Liver (tissue), 9 donors: ENCODE results near the gene TRIM65. TPM values are rescaled to one million over a fixed set of nuclear protein-coding genes. Genes with fewer than 3 reads are reported as not detected.

Experiments used
- DNase-seq: peaks from one replicate; pipeline ENCODE4 v3.0.0-alpha.2; 2017; ENCODE audit warnings: low spot score
- H3K27ac ChIP-seq, 2 donors: one replicate each; pipeline ENCODE4 v1.7.0; 2013; ENCODE audit warnings: inconsistent platforms in 2 of 2, low read length in 2 of 2, control low read depth in 1 of 2, low read depth in 1 of 2, mild to moderate bottlenecking in 1 of 2
- H3K27me3 ChIP-seq, 4 donors: one replicate each; pipeline versions ENCODE4 v1.6.1 to v1.7.0; 2013; ENCODE audit warnings: low read length in 3 of 4, inconsistent platforms in 1 of 4, mild to moderate bottlenecking in 1 of 4, moderate library complexity in 1 of 4; ENCODE audit not compliant: control insufficient read depth in 4 of 4, insufficient read depth in 4 of 4
- H3K36me3 ChIP-seq, 4 donors: one replicate each; pipeline versions ENCODE4 v1.6.1 to v1.7.0; 2013; ENCODE audit warnings: low read length in 3 of 4, mild to moderate bottlenecking in 3 of 4, low read depth in 1 of 4, moderate library complexity in 1 of 4; ENCODE audit not compliant: control insufficient read depth in 4 of 4, insufficient read depth in 3 of 4
- H3K4me1 ChIP-seq, 4 donors: one replicate each; pipeline versions ENCODE4 v1.6.1 to v1.7.0; 2013; ENCODE audit warnings: low read length in 3 of 4, mild to moderate bottlenecking in 3 of 4, moderate library complexity in 1 of 4; ENCODE audit not compliant: control insufficient read depth in 4 of 4, insufficient read depth in 4 of 4
- H3K4me3 ChIP-seq, 3 donors: one replicate each; pipeline versions ENCODE4 v1.6.1 to v1.7.0; 2013; ENCODE audit warnings: low read length in 3 of 3, control low read depth in 1 of 3, low read depth in 1 of 3, mild to moderate bottlenecking in 1 of 3
- H3K9ac ChIP-seq, 2 donors: one replicate each; pipeline ENCODE4 v1.7.0; 2013; ENCODE audit warnings: low read length in 2 of 2, mild to moderate bottlenecking in 2 of 2, moderate library complexity in 2 of 2, control low read depth in 1 of 2, low read depth in 1 of 2
- H3K9me3 ChIP-seq, 4 donors: one replicate each; pipeline versions ENCODE4 v1.6.1 to v1.7.0; 2013; ENCODE audit warnings: low read length in 3 of 4; ENCODE audit not compliant: control insufficient read depth in 4 of 4
- ATF3 ChIP-seq: IDR thresholded peaks from 2 replicates; pipeline ENCODE4 v1.6.1; 2016; ENCODE audit warnings: antibody characterized with exemption
- CTCF ChIP-seq: fragments of 150-350 bp; IDR thresholded peaks from 2 replicates; pipeline ENCODE4 v1.5.1; 2017; ENCODE audit warnings: improper control_type of control experiment, low read depth, low read length; ENCODE audit not compliant: missing input control
- EGR1 ChIP-seq, 2 donors: IDR thresholded peaks; 2 replicates each; pipeline ENCODE4 v1.6.1; 2016 to 2018; ENCODE audit warnings: antibody characterized with exemption in 2 of 2, low read depth in 2 of 2
- FOXA1 ChIP-seq: IDR thresholded peaks from 2 replicates; pipeline ENCODE4 v1.6.1; 2016; ENCODE audit warnings: antibody characterized with exemption
- FOXA2 ChIP-seq: IDR thresholded peaks from 2 replicates; pipeline ENCODE4 v1.6.1; 2016; ENCODE audit warnings: antibody characterized with exemption
- GABPA ChIP-seq, 2 donors: IDR thresholded peaks in 1 of 2; conservative IDR thresholded peaks in 1 of 2; 2 replicates each; pipeline ENCODE4 v1.6.1; 2016; ENCODE audit warnings: antibody characterized with exemption in 2 of 2, mild to moderate bottlenecking in 1 of 2, moderate library complexity in 1 of 2
- HNF4A ChIP-seq, 2 donors: conservative IDR thresholded peaks; 2 replicates each; pipeline ENCODE4 v1.6.1; 2016; ENCODE audit warnings: antibody characterized with exemption in 2 of 2, mild to moderate bottlenecking in 2 of 2
- HNF4G ChIP-seq: IDR thresholded peaks from 2 replicates; pipeline ENCODE4 v1.6.1; 2016; ENCODE audit warnings: antibody characterized with exemption
- JUND ChIP-seq, 2 donors: IDR thresholded peaks; 2 replicates each; pipeline ENCODE4 v1.6.1; 2016; ENCODE audit warnings: antibody characterized with exemption in 2 of 2
- MAX ChIP-seq: IDR thresholded peaks from 2 replicates; pipeline ENCODE4 v1.6.1; 2016; ENCODE audit warnings: antibody characterized with exemption
- NR2F2 ChIP-seq: IDR thresholded peaks from 2 replicates; pipeline ENCODE4 v1.6.1; 2016; ENCODE audit warnings: antibody characterized with exemption
- RAD21 ChIP-seq, 2 donors: IDR thresholded peaks; 2 replicates each; pipeline ENCODE4 v1.6.1; 2016; ENCODE audit warnings: antibody characterized with exemption in 2 of 2, mild to moderate bottlenecking in 2 of 2
- REST ChIP-seq: IDR thresholded peaks from 2 replicates; pipeline ENCODE4 v1.6.1; 2016; ENCODE audit warnings: antibody characterized with exemption, mild to moderate bottlenecking
- RXRA ChIP-seq, 2 donors: IDR thresholded peaks; 2 replicates each; pipeline ENCODE4 v1.6.1; 2017 to 2018; ENCODE audit warnings: antibody characterized with exemption in 2 of 2, mild to moderate bottlenecking in 1 of 2
- SP1 ChIP-seq: IDR thresholded peaks from 2 replicates; pipeline ENCODE4 v1.6.1; 2018; ENCODE audit warnings: antibody characterized with exemption, mild to moderate bottlenecking
- TAF1 ChIP-seq: conservative IDR thresholded peaks from 2 replicates; pipeline ENCODE4 v1.6.1; 2016; ENCODE audit warnings: antibody characterized with exemption, mild to moderate bottlenecking
- YY1 ChIP-seq: IDR thresholded peaks from 2 replicates; pipeline ENCODE4 v1.6.1; 2016; ENCODE audit warnings: antibody characterized with exemption, mild to moderate bottlenecking
- ZBTB33 ChIP-seq: IDR thresholded peaks from 2 replicates; pipeline ENCODE4 v1.6.1; 2016; ENCODE audit warnings: antibody characterized with exemption
- WGBS: extraction: QIAGEN DNeasy Blood & Tissue Kit; methylation state at CpG from one replicate; pipeline ENCODE4 v1.1.7; 2013; 5-methylcytosine and 5-hydroxymethylcytosine counted together
- polyA plus RNA-seq, 2 donors: library from polyadenylated mRNA; stranded (reverse) in 1 of 2; unstranded in 1 of 2; fragments of 200-250 nt in 1 of 2; fragments of >200 nt in 1 of 2; fragmentation: Nextera tagmentation in 1 of 2; extraction: Ambion mirVana in 1 of 2; gene quantifications; one replicate each; pipeline versions ENCODE4 v1.2.1 to v1.2.3, GENCODE V29; 2013 to 2015
- total RNA-seq, 2 donors: library from RNA; depleted of rRNA; stranded (reverse); fragments of >200 nt; gene quantifications; one replicate each; pipeline ENCODE4 v1.2.3, GENCODE V29; 2014
- donor health status: healthy.
- donor health status: healthy.
- donor health status: healthy.
- donor health status: healthy.
- donor health status: healthy.

The TRIM65 gene
- total and polyA plus RNA-seq, 4 donors = 1.5 to 8.6 (median 6.5) TPM

- H3K4me3 ChIP-seq = no peak overlapping the region
- no peaks in the 10 kb centered on the region for H3K36me3 ChIP-seq
- no peak overlapping the region for H3K9ac ChIP-seq
- H3K27me3 ChIP-seq = no peaks in the 10 kb centered on the region
- WGBS = 96% methylated on average over 7 of the region's 7 CpGs
- TF ChIP-seq ATF3 (no peak), TAF1 (no peak), RAD21 (IDR thresholded peaks at IDR 0.05) (no peak), CTCF (no peak), YY1 (no peak), JUND (IDR thresholded peaks at IDR 0.05) (no peak), SP1 (no peak), HNF4G (no peak), FOXA2 (no peak), ZBTB33 (no peak), NR2F2 (no peak), HNF4A (conservative IDR thresholded peaks at IDR 0.05) (no peak), EGR1 (IDR thresholded peaks at IDR 0.05; ENCODE audit: low read depth in 2 of 2) (no peak), RXRA (IDR thresholded peaks at IDR 0.05) (no peak), MAX (no peak), REST (no peak), FOXA1 (no peak), GABPA (IDR thresholded peaks at IDR 0.05 in 1 of 2, conservative IDR thresholded peaks at IDR 0.05 in 1 of 2) (no peak)
- DNase-seq = no peak
- no peak overlapping the region for H3K27ac ChIP-seq
- no peaks in the 10 kb centered on the region for H3K9me3 ChIP-seq
- H3K4me1 ChIP-seq = peaks cover 12 to 34% (median 22%) of the 10 kb centered on the region in 4 donors
Measured at GRCh38 chr17:75880266-75880665, 16.5 kb downstream of the TRIM65 start.
